Measurements from ENCODE around the gene ECE2. TPM values are rescaled to one million over a fixed set of nuclear protein-coding genes. Genes with fewer than 3 reads are reported as not detected.

Gene ECE2
- total and polyA plus RNA-seq, 2 experiments from 2014 or later = not detected

- 48 to 79% methylated on average over 3 of the region's 3 CpGs for WGBS, 2 experiments (ENCODE audit: low coverage in 1 of 2, low lambda C conversion rate in 2 of 2, missing lambda C conversion rate in 2 of 2)
These were observed 39.2 kb upstream of the ECE2 start for GRCh38 chr3:184236636-184237035.

DNA sequence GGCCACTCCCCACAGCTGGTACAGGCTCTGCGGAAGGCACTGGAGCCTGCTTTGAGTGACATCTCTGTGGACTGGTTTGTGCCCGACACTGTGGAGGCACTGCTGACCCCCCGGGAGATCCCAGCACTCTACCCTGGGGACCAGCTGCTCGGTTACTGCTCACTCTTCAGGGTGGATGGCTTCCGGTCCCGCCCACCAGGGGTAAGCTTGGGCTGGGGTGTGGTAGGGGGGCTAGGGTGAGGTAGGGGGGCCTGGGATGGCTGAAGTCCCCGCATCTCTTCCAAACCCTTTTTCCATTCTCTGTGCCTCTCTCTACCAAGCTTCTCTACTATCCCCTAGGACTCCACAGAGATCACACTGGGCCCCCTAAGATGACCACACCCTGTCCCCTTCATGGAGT, 38.6 kb upstream of the ECE2 start:
- TF ChIP-seq EZH2phosphoT487 (IDR thresholded peaks at IDR 0.05; ENCODE audit: insufficient read depth, low read depth) (no peak), EZH2 (IDR thresholded peaks at IDR 0.05; ENCODE audit: insufficient read depth, poor library complexity, severe bottlenecking) (no peak)
- Histone ChIP-seq H3K4me2 (ENCODE audit: unreplicated experiment) (no peak overlapping the region), H2AFZ (no peak overlapping the region), H3K27ac (no peak overlapping the region), H3K9ac (no peak overlapping the region), H3F3A (ENCODE audit: insufficient read depth) (no peaks in the 10 kb centered on the region), H3K9me3 (ENCODE audit: low read depth) (no peaks in the 10 kb centered on the region), H3K9me2 (ENCODE audit: insufficient read depth) (no peaks in the 10 kb centered on the region), H3K4me3 (no peak overlapping the region), H3K79me2 (ENCODE audit: insufficient read depth) (no peaks in the 10 kb centered on the region), H3K27me3 (replicated peaks; ENCODE audit: insufficient read depth) (no peaks in the 10 kb centered on the region), H4K20me1 (ENCODE audit: insufficient read depth) (no peaks in the 10 kb centered on the region), H3K36me3 (ENCODE audit: low read depth) (no peaks in the 10 kb centered on the region), H3K4me1 (ENCODE audit: insufficient read depth) (no peaks in the 10 kb centered on the region)
- DNase-seq = no peak
- WGBS, 2 experiments (ENCODE audit: low coverage in 1 of 2, low lambda C conversion rate in 2 of 2, missing lambda C conversion rate in 2 of 2) = 67 to 70% methylated on average over 6 to 7 of the region's 7 CpGs
- in situ Hi-C loops (cut with MboI) = no loop called here

More at GRCh38 chr3:184236636-184237035, 39.2 kb upstream of the ECE2 start:
- peaks cover 4% of the 10 kb centered on the region for H3K27me3 ChIP-seq (replicated peaks; ENCODE audit: insufficient read depth)
- H3K9ac ChIP-seq = no peak overlapping the region
- H3K27ac ChIP-seq = no peak overlapping the region
- no peak for TF ChIP-seq EZH2 (IDR thresholded peaks at IDR 0.05; ENCODE audit: insufficient read depth, poor library complexity, severe bottlenecking)
- TF ChIP-seq EZH2phosphoT487 (IDR thresholded peaks at IDR 0.05; ENCODE audit: insufficient read depth, low read depth) = no peak
- no peaks in the 10 kb centered on the region for H3K36me3 ChIP-seq (ENCODE audit: low read depth)
- no peaks in the 10 kb centered on the region for H3K9me2 ChIP-seq (ENCODE audit: insufficient read depth)
- no peak overlapping the region for H3K4me2 ChIP-seq (ENCODE audit: unreplicated experiment)
- H2AFZ ChIP-seq = no peak overlapping the region
- H3K79me2 ChIP-seq (ENCODE audit: insufficient read depth) = no peaks in the 10 kb centered on the region
- H3K9me3 ChIP-seq (ENCODE audit: low read depth) = no peaks in the 10 kb centered on the region
- no peaks in the 10 kb centered on the region for H4K20me1 ChIP-seq (ENCODE audit: insufficient read depth)
- no peak overlapping the region for H3K4me3 ChIP-seq
- DNase-seq = no peak
- no peaks in the 10 kb centered on the region for H3F3A ChIP-seq (ENCODE audit: insufficient read depth)
- in situ Hi-C loops (cut with MboI) = no loop called here
- no peaks in the 10 kb centered on the region for H3K4me1 ChIP-seq (ENCODE audit: insufficient read depth)

DNA sequence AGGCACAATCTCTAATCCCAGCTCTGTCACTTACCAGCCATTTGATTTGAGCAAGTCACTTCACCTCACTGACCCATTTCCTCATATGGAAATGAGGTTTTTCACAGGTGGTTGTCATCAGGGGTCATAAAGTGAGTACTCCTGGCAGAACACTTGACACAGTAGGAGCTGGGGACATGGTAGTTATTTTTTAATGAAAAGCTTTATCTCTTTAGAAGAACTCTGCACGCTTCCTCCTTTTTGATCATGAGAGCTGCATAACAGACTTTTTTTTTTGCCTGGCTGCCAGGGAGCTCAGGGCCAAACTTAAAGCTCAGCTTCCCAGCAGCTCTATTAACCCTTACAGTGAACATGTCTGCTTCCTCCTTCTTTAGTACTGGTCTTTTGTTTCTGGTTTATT, 38.0 kb upstream of the ECE2 start:
- H2AFZ ChIP-seq = no peak overlapping the region
- H3K9me3 ChIP-seq (ENCODE audit: low read depth) = no peaks in the 10 kb centered on the region
- in situ Hi-C loops (cut with MboI) = no loop called here
- no peak for DNase-seq
- no peaks in the 10 kb centered on the region for H3K36me3 ChIP-seq (ENCODE audit: low read depth)
- H3K9me2 ChIP-seq (ENCODE audit: insufficient read depth) = no peaks in the 10 kb centered on the region
- H3K4me3 ChIP-seq = no peak overlapping the region
- H3K4me1 ChIP-seq (ENCODE audit: insufficient read depth) = no peaks in the 10 kb centered on the region
- H3K79me2 ChIP-seq (ENCODE audit: insufficient read depth) = no peaks in the 10 kb centered on the region
- TF ChIP-seq EZH2 (IDR thresholded peaks at IDR 0.05; ENCODE audit: insufficient read depth, poor library complexity, severe bottlenecking) (no peak), EZH2phosphoT487 (IDR thresholded peaks at IDR 0.05; ENCODE audit: insufficient read depth, low read depth) (no peak)
- H3K27ac ChIP-seq = no peak overlapping the region
- H4K20me1 ChIP-seq (ENCODE audit: insufficient read depth) = no peaks in the 10 kb centered on the region
- no peaks in the 10 kb centered on the region for H3K27me3 ChIP-seq (replicated peaks; ENCODE audit: insufficient read depth)
- no peaks in the 10 kb centered on the region for H3F3A ChIP-seq (ENCODE audit: insufficient read depth)
- H3K9ac ChIP-seq = no peak overlapping the region
- 28 to 44% methylated on average over 1 of the region's 1 CpG for WGBS, 2 experiments (ENCODE audit: low coverage in 1 of 2, low lambda C conversion rate in 2 of 2, missing lambda C conversion rate in 2 of 2)
- no peak overlapping the region for H3K4me2 ChIP-seq (ENCODE audit: unreplicated experiment)

DNA sequence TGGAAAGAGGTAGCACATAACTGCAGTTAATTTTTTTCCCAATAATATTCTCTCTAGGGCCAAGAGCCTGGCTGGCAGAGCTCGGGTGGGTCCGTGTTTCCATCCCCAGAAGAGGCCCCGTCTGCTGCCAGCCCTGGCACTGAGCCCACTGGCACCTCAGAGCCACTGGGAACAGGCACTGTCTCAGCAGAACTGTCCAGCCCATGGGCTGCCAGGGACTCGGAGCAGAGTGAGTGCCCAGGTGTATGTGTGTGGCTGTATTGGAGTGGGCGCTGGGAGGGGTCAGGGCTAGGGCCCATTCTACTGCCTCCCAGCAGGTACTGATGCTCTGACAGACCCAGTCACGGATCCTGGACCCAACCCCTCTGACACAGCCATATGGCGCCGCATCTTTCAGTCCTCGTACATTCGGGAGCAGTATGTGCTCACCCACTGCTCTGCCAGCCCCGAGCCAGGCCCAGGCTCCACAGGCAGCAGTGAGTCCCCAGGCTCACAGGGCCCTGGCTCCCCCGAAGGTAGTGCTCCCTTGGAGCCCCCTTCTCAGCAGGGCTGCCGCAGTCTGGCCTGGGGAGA, 37.5 kb upstream of the ECE2 start:
- Histone ChIP-seq H3K4me3 (no peak overlapping the region), H3K9me3 (ENCODE audit: low read depth) (no peaks in the 10 kb centered on the region), H3K9me2 (ENCODE audit: insufficient read depth) (no peaks in the 10 kb centered on the region), H2AFZ (no peak overlapping the region), H3K4me2 (ENCODE audit: unreplicated experiment) (no peak overlapping the region), H3K79me2 (ENCODE audit: insufficient read depth) (no peaks in the 10 kb centered on the region), H3K4me1 (ENCODE audit: insufficient read depth) (no peaks in the 10 kb centered on the region), H3F3A (ENCODE audit: insufficient read depth) (no peaks in the 10 kb centered on the region), H3K27me3 (replicated peaks; ENCODE audit: insufficient read depth) (no peaks in the 10 kb centered on the region), H3K9ac (no peak overlapping the region), H4K20me1 (ENCODE audit: insufficient read depth) (no peaks in the 10 kb centered on the region), H3K36me3 (ENCODE audit: low read depth) (no peaks in the 10 kb centered on the region), H3K27ac (no peak overlapping the region)
- WGBS, 2 experiments (ENCODE audit: low coverage in 1 of 2, low lambda C conversion rate in 2 of 2, missing lambda C conversion rate in 2 of 2) = 58 to 62% methylated on average over 13 of the region's 13 CpGs
- TF ChIP-seq EZH2 (IDR thresholded peaks at IDR 0.05; ENCODE audit: insufficient read depth, poor library complexity, severe bottlenecking) (no peak), EZH2phosphoT487 (IDR thresholded peaks at IDR 0.05; ENCODE audit: insufficient read depth, low read depth) (no peak)
- in situ Hi-C loops (cut with MboI) = no loop called here
- no peak for DNase-seq

- WGBS, 2 experiments (ENCODE audit: low coverage in 1 of 2, low lambda C conversion rate in 2 of 2, missing lambda C conversion rate in 2 of 2) = 77 to 81% methylated on average over 8 of the region's 8 CpGs
These were observed 36.6 kb upstream of the ECE2 start for GRCh38 chr3:184239221-184239620.

More at GRCh38 chr3:184239221-184239620, 36.6 kb upstream of the ECE2 start:
- H3K27me3 ChIP-seq (replicated peaks; ENCODE audit: insufficient read depth) = no peaks in the 10 kb centered on the region
- DNase-seq = no peak
- H2AFZ ChIP-seq = no peak overlapping the region
- no peak for TF ChIP-seq EZH2 (IDR thresholded peaks at IDR 0.05; ENCODE audit: insufficient read depth, poor library complexity, severe bottlenecking)
- TF ChIP-seq EZH2phosphoT487 (IDR thresholded peaks at IDR 0.05; ENCODE audit: insufficient read depth, low read depth) = no peak
- H3K4me3 ChIP-seq = no peak overlapping the region
- H3K4me1 ChIP-seq (ENCODE audit: insufficient read depth) = no peaks in the 10 kb centered on the region
- H3K36me3 ChIP-seq (ENCODE audit: low read depth) = no peaks in the 10 kb centered on the region
- in situ Hi-C loops (cut with MboI) = no loop called here
- H3K4me2 ChIP-seq (ENCODE audit: unreplicated experiment) = no peak overlapping the region
- H3K9me2 ChIP-seq (ENCODE audit: insufficient read depth) = no peaks in the 10 kb centered on the region
- H3K79me2 ChIP-seq (ENCODE audit: insufficient read depth) = no peaks in the 10 kb centered on the region
- no peaks in the 10 kb centered on the region for H4K20me1 ChIP-seq (ENCODE audit: insufficient read depth)
- H3K9ac ChIP-seq = no peak overlapping the region
- no peaks in the 10 kb centered on the region for H3K9me3 ChIP-seq (ENCODE audit: low read depth)
- no peak overlapping the region for H3K27ac ChIP-seq
- no peaks in the 10 kb centered on the region for H3F3A ChIP-seq (ENCODE audit: insufficient read depth)
